KBM-7 (cell line): Measurements from ENCODE around the gene IFRD2.
A peak's percentile ranks its signal among the peaks of the same experiment; 100 is the strongest.
"Not testable (repeated sequence)": the region's sequence is repeated elsewhere in the genome, so short reads cannot be mapped to it uniquely, and the experiment has no call there.

ENCODE experiments used
- DNase-seq: peaks from one replicate; pipeline ENCODE4 v3.0.0-alpha.2; 2015
- in situ Hi-C: fragments of 300-500 bp; cut with MboI; formaldehyde crosslinking; loops from 2 replicates; pipeline ENCODE4 v1.14.3; 2020; ENCODE audit warnings: low sequenced_read_pairs, low pct_unique_long_range_greater_than_20kb, mixed read lengths

IFRD2 gene

DNA sequence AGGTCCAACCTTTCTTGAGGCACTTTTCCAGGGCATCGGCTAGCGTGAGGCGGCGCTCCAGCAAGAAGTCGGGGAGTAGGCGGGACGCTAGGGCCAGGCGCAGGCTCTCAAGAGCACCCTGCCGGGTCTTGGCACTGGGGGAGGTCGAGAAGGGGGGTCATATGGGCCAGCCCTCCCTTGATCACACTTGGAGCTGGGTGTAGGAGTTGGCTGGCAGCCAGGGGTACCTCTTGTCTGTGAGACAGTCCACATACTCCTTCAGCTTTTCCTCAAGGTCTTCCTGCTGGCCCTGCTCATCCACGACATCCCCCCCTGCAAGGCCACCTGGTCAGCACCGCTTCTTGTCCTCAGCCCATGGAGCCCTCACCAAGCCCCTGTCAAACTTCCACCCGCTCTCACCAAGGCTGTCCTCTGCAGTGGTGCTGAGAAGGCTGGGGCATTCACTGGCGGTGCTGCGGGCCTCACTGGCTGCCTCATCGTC, 2.0 kb downstream of the IFRD2 start:
- in situ Hi-C loops: no loop called here
- DNase-seq: no peak

DNA sequence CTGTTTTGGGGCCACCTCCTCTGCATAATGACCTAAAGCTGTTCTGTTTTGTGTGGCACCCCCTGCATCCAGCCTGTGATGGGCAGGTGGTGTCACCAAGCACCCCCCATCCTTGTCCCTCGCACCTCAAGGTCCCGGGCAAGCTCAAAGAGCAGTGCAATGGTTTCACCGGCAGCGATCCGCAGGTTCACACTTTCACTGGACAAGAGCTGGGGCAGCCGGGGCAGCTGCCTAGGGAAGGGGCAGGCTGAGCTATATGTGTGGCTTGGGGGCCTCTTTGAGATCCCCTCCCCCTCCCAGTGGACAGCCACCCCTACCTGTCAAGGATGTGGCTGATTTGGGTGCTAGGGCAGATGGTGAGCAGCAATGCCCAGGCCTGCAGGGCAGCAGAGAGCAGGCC, 3.1 kb downstream of the IFRD2 start:
- in situ Hi-C loops: no loop called here
- DNase-seq: no peak

DNA sequence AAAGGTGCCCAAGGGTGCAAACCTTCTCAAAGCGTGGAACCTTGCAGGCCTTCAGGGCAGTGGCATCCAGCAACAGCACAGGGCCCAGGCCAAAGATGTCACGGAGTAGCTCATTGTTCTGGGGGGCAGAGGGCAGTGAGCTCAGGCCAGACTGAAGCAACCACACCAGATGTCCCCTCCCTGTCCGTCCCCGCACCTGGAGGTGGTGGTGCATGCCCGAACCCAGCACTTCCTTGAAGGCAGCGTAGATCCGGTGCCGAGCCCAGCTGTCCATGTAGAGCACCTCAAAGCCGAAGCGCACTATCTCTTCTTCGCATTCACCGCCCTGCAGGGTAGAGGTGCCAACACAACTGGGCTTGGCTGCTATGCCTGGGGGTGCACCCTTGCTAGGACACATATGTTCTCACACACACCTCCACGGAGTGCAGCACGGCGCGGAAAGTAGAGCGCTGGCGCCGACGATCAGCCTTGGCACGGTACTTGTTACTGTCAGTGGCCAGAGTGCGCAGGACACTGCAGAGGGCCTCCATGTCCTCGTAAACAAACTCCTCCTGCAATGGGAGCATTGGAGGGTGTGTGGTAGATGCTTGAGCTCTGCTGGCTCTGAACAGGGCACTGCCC, 3.7 kb downstream of the IFRD2 start:
- no peak for DNase-seq
- in situ Hi-C loops: no loop called here

DNA sequence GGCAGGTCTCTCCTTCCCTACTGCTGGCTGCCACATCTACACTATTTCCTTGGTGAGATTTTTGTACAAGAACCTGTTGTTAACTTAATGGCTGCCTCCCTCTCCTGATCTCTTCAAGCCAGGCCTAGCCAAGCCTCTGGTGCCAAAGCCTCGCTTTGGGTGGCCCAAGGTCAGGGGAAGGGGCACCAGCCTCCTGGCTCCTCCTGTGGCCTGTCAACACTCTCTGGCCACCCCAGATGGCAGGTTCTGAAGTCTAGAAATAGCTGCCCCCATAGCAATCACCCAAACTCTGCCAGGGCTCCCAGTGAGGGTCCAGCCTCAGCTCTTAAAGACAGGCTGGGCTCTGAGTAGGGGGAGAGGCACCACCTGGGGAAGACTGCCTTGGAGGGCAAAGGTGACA, 5.0 kb downstream of the IFRD2 start:
- in situ Hi-C loops: no loop called here
- DNase-seq: no peak

DNA sequence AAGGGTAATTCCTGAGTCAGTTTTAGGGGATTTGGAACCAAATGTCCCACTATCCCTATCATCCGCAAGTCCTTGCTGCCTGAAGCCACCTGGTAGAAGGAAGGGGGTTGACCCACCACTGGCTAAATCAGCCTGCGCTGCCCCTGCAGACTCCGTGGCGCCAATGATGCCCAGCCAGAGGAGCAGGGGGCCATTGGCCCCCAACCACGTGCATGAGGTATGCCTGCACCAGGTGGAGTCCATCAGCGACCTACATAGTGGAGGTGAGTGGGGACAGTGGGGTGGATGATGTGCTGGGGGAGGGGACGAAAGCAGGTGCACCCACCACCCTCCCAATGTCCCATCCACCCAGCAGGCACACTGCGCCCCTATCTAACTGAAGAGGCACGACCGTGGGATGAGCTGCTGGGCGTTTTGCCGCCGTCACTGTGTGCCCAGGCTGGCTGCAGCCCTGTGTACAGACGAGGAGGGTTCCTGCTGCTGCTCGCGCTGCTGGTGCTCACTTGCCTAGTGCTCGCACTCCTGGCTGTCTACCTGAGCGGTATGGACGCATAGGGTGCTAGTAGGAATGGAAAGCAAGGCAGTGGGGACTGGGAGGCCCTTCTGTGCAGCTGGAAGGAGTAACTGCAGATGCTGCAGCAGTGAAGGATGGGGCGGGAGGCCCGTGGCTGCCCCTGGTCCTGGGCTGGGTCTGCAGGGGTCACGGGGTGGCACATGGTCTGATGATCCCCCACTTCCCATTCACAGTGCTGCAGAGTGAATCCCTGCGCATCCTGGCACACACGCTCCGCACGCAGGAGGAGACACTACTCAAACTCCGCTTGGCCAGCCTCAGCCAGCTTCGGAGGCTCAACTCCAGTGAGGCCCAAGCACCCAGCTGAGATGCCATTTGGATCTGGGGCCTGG, 5.7 kb downstream of the IFRD2 start:
- in situ Hi-C loops: no loop called here
- no peak for DNase-seq

DNA sequence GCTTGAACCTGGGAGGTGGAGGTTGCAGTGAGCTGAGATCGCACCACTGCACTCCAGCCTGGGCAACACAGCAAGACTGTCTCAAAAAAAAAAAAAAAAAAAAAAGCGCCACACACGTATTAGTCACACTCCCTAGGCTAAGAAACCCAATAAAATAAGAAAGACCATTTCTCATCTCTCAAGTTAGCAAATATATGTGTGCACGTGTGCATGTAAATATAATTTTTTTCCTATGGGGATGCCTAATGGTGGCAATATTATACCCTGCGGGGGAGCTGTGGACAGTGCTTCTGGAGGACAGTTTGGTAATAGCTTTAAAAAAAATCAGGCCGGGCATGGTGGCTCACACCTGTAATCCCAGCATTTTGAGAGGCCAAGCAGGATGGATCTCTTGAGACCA, 8.1 kb downstream of the IFRD2 start:
- in situ Hi-C loops, DNase-seq: not testable (repeated sequence)

DNA sequence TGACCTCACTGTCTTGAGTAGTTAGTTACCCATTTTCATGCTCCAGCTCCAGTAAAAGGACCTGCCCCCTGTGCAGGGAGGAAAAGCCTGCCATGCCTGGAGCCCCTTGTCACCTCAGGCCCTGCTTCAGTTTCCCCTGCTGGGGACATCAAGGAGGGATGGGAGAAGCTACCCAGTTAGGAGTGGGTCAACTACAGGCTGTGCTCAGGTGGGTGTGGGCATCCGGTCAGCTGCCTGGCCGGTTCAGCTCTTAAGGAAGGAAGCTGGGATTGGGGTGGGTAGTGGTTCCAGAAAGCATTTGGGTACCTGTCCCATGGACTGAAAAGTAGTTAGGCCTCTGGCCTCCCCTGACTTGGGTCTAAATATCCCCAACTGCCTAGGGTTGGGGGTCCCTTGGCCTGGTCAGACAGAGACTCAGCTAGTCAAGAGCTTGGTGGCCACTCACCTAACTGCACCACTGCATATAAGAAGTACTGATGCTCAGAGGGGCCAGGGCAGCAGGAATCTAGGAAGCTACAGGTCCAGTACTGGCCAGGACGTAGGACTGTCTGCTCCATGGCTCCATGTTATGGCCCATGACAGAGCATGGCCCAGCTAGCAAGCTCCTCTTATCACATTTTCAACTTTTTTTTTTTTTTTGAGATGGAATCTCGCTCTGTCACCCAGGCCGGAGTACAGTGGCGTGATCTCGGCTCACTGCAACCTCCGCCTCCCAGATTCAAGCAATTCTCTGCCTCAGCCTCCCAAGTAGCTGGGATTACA, 12.8 kb downstream of the IFRD2 start:
- DNase-seq: no peak
- in situ Hi-C loops: no loop called here

DNA sequence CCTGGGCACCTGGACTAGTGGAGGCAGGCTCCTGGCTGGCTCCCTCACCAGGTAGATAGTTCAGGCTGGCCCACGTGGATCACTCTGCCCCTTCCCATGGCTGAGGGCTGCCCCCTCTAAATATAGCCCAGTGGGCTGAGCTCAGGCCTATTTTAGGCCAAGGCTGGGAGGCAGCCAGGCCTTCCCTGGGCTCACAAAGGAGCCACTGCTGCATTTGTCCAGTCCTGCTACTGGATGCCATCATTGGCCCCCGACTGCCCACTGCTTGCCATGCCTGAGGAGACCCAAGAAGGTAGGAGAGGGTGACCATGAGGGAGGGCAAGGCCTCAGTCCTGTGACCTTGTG, 13.4 kb downstream of the IFRD2 start, which contains the start of gene LSMEM2:
TSS of gene LSMEM2 (plus strand) at position 208 of the 345 bp plus-strand sequence. CDS start at position 235, 27 bp downstream.
- in situ Hi-C loops: no loop called here

DNA sequence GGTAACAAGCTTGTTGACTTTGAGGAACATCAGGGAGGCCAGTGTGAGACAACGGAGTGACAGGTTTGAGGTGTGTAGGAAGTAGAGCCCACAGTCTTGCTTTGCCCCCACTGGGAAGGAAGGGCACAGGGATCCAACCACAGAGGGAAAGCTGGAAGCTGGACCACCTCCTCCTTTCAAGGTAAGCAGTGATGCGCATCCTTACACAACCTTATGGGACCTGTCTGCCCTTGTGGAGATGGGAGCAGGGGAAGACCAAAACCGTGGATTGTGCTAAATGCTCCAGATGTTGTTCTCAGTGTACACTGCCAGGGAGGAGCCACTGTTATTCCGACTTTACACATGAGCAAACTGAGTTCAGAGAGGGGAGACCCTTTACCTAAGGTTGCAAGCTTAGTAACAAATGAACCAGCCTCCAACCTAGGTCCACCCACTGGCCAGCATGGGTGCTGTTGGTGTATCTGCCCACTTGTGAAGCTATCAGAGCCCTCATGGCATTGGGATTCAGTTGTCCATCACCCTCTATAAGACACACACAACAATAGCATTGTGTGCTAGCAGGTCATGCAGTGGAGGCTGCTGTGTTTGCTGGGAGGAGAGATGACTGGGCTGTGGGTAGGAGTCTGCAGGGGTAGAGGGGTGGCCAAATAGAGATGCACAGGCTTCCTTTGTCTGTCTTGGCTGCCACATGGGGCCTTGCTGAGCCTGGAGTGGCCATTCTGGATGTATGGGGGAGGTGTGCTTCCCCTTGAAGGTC, 13.9 kb downstream of the IFRD2 start:
- in situ Hi-C loops: no loop called here
- no peak for DNase-seq

More for the DNA sequence above, 13.4 kb downstream of the IFRD2 start, which contains the start of gene LSMEM2:
- no peak for DNase-seq

DNA sequence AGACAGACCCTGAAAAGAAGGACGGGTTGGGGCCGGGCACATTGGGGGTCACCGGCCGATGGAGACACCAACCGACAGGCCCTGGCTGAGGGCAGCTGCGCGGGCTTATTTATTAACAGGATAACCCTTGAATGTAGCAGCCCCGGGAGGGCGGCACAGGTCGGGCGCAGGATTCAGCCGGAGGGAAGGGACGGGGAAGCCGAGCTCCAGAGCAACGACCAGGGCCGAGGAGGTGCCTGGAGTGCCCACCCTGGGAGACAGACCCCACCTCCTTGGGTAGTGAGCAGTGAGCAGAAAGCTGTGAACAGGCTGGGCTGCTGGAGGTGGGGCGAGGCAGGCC, 15.5 kb downstream of the IFRD2 start:
- DNase-seq: no peak
- in situ Hi-C loops: no loop called here

DNA sequence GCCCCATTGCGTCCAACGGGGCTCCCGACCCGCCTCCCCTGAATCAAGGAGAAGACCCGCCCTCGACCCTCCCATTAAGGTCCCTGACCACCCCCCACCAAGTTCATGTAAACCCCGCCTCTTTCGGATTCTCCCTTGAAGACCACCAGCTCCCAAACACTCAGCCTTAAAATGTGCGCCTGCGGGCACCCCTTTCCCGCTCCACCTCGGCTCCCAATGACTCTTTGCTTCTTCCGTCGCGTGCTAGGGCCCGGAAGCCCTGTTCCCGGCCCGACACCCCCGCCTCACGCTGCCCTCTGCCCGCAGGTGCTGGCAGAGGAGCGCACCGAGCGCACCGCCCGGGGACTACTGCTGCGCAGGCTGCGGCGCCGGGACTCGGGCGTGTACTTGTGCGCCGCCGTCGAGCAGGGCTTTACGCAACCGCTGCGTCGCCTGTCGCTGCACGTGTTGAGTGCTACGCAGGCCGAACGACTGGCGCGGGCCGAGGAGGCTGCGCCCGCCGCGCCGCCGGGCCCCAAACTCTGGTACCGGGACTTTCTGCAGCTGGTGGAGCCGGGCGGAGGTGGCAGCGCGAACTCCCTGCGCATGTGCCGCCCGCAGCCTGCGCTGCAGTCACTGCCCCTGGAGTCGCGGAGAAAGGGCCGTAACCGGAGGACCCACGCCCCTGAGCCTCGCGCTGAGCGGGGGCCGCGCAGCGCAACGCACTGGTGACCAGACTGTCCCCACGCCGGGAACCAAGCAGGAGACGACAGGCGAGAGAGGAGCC, 16.1 kb downstream of the IFRD2 start:
- no peak for DNase-seq
- in situ Hi-C loops: no loop called here

DNA sequence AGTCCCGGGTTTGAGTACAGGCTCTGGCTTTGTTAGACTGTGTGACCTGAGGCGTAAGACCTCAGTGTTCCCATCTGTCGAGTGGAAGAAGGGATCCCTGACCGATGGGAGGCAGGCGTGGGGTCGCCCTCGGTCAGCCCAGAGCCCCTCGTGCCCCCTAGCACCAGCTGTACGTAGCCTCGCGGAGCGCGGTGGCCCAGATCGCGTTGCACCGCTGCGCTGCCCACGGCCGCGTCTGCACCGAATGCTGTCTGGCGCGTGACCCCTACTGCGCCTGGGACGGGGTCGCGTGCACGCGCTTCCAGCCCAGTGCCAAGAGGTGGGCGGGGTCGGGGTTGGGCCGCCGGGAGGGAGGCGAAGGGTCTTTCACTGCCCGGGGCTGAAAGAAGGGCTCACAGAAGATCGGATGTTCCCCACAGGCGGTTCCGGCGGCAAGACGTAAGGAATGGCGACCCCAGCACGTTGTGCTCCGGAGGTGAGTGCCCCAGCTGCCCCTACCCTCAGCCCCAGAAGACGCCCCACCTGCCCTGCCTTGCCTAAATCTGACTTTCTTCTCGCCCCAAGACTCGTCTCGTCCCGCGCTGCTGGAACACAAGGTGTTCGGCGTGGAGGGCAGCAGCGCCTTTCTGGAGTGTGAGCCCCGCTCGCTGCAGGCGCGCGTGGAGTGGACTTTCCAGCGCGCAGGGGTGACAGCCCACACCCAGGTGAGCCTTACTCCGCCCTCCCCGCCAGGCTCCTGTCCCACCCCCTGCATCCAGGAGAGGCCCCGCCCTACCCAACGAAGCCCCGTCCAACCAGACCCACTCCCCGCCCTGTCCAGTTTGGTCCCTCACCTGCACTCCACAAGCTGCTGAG, 16.9 kb downstream of the IFRD2 start:
- in situ Hi-C loops: no loop called here

DNA sequence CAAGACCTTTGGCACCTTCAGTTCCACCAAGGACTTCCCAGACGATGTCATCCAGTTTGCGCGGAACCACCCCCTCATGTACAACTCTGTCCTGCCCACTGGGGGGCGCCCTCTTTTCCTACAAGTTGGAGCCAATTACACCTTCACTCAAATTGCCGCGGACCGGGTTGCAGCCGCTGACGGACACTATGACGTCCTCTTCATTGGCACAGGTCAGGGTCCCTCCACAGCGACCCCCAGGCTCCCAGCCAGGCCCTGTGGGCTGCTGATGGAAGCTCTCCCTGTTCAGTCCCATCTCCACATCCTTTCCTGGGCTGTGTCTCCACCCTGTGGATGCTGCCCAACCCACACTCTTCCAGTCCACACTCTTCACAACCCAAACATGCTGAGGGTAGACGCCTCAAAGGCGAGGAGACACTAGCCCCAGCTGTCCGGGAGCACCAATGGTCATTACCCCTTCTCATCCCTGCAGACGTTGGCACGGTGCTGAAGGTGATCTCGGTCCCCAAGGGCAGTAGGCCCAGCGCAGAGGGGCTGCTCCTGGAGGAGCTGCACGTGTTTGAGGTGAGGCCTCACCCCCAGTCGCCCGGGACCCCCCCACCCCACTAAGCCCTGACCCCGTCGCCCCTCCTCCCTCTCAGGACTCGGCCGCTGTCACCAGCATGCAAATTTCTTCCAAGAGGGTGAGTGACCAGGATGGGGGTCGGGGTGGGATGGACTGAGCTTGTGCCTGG, 17.7 kb downstream of the IFRD2 start:
- in situ Hi-C loops: no loop called here
- peak; percentile 84 for DNase-seq

More for the DNA sequence above, 16.9 kb downstream of the IFRD2 start:
- DNase-seq: no peak

DNA sequence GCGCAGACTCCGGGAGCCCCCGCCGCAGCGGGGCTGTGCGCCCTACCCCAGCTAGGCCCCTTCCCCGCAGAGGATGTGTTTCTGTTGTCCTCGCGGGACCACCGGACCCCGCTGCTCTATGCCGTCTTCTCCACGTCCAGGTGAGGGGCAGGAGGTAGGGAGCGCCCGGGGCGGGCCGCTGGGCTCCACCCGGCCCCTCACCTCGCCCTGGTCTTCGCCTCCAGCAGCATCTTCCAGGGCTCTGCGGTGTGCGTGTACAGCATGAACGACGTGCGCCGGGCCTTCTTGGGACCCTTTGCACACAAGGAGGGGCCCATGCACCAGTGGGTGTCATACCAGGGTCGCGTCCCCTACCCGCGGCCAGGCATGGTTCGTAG, 18.6 kb downstream of the IFRD2 start:
- in situ Hi-C loops: no loop called here

DNA sequence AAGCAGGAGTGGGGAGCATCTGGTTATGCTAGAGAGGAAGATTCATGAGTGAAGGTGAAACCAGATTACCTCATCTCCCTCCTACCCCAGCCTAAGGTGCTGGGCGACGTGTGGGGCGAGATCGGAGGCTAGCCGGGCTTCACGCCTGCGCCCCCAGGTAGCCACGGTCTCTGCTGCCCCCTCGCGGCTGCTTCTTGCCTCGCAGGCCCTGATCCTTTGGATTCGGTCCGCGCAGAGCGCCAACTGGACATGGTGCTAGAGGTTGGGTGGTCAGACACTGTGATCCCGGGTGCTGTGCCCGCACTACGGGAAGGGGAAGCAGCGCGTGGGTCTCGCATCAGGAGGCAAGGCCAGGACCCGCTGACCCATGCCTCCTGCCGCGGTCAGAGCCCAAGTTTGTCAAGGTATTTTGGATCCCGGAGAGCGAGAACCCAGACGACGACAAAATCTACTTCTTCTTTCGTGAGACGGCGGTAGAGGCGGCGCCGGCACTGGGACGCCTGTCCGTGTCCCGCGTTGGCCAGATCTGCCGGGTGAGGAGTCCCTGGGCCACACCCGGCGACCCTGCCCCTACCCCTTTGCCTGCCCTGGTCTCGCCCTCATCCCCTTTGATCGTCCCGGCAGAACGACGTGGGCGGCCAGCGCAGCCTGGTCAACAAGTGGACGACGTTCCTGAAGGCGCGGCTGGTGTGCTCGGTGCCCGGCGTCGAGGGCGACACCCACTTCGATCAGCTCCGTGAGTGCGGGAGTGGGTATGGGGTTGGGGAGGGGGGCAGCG, 19.1 kb downstream of the IFRD2 start:
- DNase-seq: peak; percentile 84
- in situ Hi-C loops: no loop called here

More for the DNA sequence above, 18.6 kb downstream of the IFRD2 start:
- DNase-seq: no peak

DNA sequence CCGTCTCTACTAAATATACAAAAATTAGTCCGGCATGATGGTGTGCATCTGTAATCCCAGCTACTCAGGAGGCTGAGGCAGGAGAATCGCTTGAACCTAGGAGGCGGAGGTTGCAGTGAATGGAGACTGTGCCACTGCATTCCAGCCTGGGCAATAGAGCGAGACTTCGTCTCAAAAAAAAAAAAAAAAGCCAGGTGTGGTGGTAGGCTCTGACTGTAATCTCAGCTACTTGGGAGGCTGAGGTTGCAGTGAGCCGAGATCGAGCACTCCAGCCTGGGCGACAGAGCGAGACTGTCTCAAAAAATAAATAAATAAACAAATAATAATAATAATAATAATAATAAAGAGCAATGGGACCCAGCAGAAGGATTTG, 19.7 kb downstream of the IFRD2 start:
- in situ Hi-C loops, DNase-seq: not testable (repeated sequence)
